ENCODE results near the gene TRIM4. TPM values are rescaled to one million over a fixed set of nuclear protein-coding genes. Genes with fewer than 3 reads are reported as not detected.

TRIM4 gene
- total and polyA plus RNA-seq, 2 donors (not counting 3 experiments of a cell fraction or from before 2014, with no cell fraction given), result 13.0 to 22.1 TPM

DNA sequence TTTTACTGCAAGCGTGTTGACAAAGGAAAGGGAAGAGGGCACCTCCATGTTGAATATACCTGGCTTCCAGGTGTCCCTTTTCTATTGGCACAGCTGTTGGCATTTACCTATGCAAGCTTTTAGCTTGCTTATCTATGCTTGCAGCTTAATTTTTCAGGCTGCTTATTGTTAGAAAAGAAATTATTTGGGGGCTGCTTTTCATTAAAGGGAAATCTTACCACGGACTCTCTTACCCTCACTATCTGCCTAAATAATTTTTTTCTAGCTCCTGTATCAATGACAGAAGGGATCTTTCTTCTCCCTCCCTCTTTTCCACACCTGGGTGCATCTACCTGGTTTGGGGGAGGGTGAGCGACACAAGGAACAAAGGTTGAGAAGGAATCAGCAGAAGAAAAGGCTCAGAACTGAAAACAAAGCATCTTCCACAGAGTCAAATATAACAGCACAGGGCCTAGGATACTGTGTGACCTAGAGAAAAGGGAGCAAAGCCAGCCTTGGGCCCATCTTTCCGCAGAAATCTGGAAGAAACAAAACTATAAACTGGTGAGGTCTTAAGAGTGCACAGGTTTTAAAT lies 25.3 kb upstream of the TRIM4 start:
- ChIA-PET CTCF (interaction anchor here (1.0 to 1.5 kb wide), 4 partner anchors 15 to 49 kb away, joined by 3 to 7 read pairs (median 6); partner anchors contain the start of gene GJC3), POLR2A (interaction anchor here (1.1 kb wide), 1 partner anchor 52 kb away, joined by 4 read pairs; no protein-coding TSS in a partner anchor)
- Histone ChIP-seq H3K27me3 (ENCODE audit: control insufficient read depth in 2 of 2, insufficient read depth in 2 of 2, low read length in 2 of 2) (peaks cover 6 to 7% of the 10 kb centered on the region in 2 experiments), H3K9ac (replicated peaks; ENCODE audit: extremely low read depth, insufficient read depth, low read length) (no peak overlapping the region), H3K9me3 (replicated peaks; ENCODE audit: control insufficient read depth, insufficient read depth, low read length) (no peaks in the 10 kb centered on the region), H3K4me2 (ENCODE audit: insufficient read depth, low read length) (no peak overlapping the region), H3K79me2 (ENCODE audit: control insufficient read depth, insufficient read depth, low read length) (no peaks in the 10 kb centered on the region), H3K4me1 (ENCODE audit: control insufficient read depth, extremely low read depth, insufficient read depth, low read length) (no peaks in the 10 kb centered on the region), H3K36me3 (ENCODE audit: control insufficient read depth in 2 of 2, extremely low read depth in 1 of 2, insufficient read depth in 2 of 2, low read length in 2 of 2) (no peaks in the 10 kb centered on the region), H3K9me1 (replicated peaks; ENCODE audit: control insufficient read depth, extremely low read depth, insufficient read depth, low read length) (no peaks in the 10 kb centered on the region), H3K27ac (ENCODE audit: insufficient read depth, low read depth, low read length) (no peak overlapping the region), H3K4me3 (replicated peaks in 1 of 3; ENCODE audit: insufficient read depth in 1 of 3, low read depth in 1 of 3, low read length in 3 of 3) (no peak overlapping the region), H4K20me1 (replicated peaks; ENCODE audit: control insufficient read depth, extremely low read depth, insufficient read depth, low read length) (no peaks in the 10 kb centered on the region), H2AFZ (ENCODE audit: low read depth, low read length) (no peak overlapping the region)
- dilution Hi-C loops (cut with MboI; ENCODE audit: extremely low pct_ligation_motif_present, low sequenced_read_pairs) (no loop called here), intact Hi-C loops (cut with micrococcal nuclease) (no loop called here)
- TF ChIP-seq EZH2 (IDR thresholded peaks at IDR 0.05; ENCODE audit: borderline replicate concordance, low read depth, low read length, severe bottlenecking) (no peak), JUN (IDR thresholded peaks at IDR 0.05; ENCODE audit: borderline replicate concordance, insufficient read depth, insufficient read length, low read depth) (no peak)
- DNase-seq (ENCODE audit: low read depth, low spot score) (no peak), FAIRE-seq (no peak)
- no TSS peak for BruUV-seq (replicated peaks)

DNA sequence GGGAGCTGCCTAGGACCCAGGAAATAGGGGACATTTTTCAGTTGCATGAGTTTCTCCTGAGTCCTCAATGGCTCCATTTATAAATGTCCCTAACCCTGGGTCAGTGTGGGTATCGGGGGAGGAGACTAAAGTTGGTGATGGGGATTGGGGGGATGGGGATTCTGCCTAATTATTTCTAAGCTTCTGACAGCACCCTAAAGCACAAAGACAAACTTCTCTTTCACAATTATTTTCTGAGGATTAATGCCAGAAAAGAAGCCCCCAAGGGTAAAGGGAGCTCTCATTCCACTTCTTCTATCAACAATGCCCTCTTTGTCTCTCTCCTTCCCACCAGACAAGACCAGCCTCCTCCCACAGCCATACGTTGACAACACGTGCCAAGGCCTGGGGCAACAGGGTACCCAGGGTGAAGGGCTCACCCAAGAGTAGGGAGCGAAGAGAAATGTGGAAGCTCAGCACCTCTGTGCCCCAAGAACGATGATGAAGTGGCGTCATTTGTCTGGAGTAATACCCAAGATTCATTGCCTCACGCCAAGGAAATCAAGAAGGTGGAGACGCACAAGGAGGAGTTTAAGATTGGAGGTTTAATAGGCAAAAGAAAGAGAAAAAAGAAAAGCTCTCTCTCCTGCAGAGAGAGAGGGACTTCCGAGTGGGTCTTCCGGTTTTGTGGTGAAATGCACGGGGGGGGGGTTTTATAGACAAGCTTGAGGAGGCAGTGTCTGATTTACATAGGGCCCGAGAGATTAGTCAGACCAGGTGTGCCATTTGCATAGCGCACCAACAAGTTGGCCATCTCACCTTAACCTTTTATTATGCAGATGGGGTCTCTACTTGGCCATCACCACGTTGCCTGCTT lies 24.5 kb upstream of the TRIM4 start:
- TF ChIP-seq GATA2 (IDR thresholded peaks at IDR 0.05; ENCODE audit: insufficient read depth, insufficient read length, low read depth, low read length), result no peak
- TF ChIP-seq EZH2 (IDR thresholded peaks at IDR 0.05; ENCODE audit: borderline replicate concordance, low read depth, low read length, severe bottlenecking), result no peak
- TF ChIP-seq POLR2A (IDR thresholded peaks at IDR 0.05; ENCODE audit: low read depth, low read length), result no peak
- no peak for TF ChIP-seq MAX (IDR thresholded peaks at IDR 0.05; ENCODE audit: insufficient read depth, insufficient read length)
- TF ChIP-seq FOS (IDR thresholded peaks at IDR 0.05; ENCODE audit: borderline replicate concordance, insufficient read depth, low read length), result no peak
- no peak for TF ChIP-seq POLR2AphosphoS5 (IDR thresholded peaks at IDR 0.05; ENCODE audit: insufficient read depth, low read depth, low read length)
- no peak for TF ChIP-seq MYC (IDR thresholded peaks at IDR 0.05; ENCODE audit: low read depth, low read length)
- TF ChIP-seq JUN (IDR thresholded peaks at IDR 0.05; ENCODE audit: borderline replicate concordance, insufficient read depth, insufficient read length, low read depth), result no peak
- Histone ChIP-seq H3K27ac (ENCODE audit: insufficient read depth, low read depth, low read length) (no peak overlapping the region), H3K9me1 (replicated peaks; ENCODE audit: control insufficient read depth, extremely low read depth, insufficient read depth, low read length) (no peaks in the 10 kb centered on the region), H3K9ac (replicated peaks; ENCODE audit: extremely low read depth, insufficient read depth, low read length) (no peak overlapping the region), H3K36me3 (ENCODE audit: control insufficient read depth in 2 of 2, extremely low read depth in 1 of 2, insufficient read depth in 2 of 2, low read length in 2 of 2) (no peaks in the 10 kb centered on the region), H3K4me3 (replicated peaks in 1 of 3; ENCODE audit: insufficient read depth in 1 of 3, low read depth in 1 of 3, low read length in 3 of 3) (no peak overlapping the region), H4K20me1 (replicated peaks; ENCODE audit: control insufficient read depth, extremely low read depth, insufficient read depth, low read length) (no peaks in the 10 kb centered on the region), H2AFZ (ENCODE audit: low read depth, low read length) (no peak overlapping the region), H3K79me2 (ENCODE audit: control insufficient read depth, insufficient read depth, low read length) (no peaks in the 10 kb centered on the region), H3K27me3 (ENCODE audit: control insufficient read depth in 2 of 2, insufficient read depth in 2 of 2, low read length in 2 of 2) (peaks cover 6 to 7% of the 10 kb centered on the region in 2 experiments), H3K4me2 (ENCODE audit: insufficient read depth, low read length) (no peak overlapping the region), H3K9me3 (replicated peaks; ENCODE audit: control insufficient read depth, insufficient read depth, low read length) (no peaks in the 10 kb centered on the region), H3K4me1 (ENCODE audit: control insufficient read depth, extremely low read depth, insufficient read depth, low read length) (no peaks in the 10 kb centered on the region)
- DNase-seq (ENCODE audit: low read depth, low spot score) (no peak), FAIRE-seq (no peak)
- dilution Hi-C loops (cut with MboI; ENCODE audit: extremely low pct_ligation_motif_present, low sequenced_read_pairs), result no loop called here
- intact Hi-C loops (cut with micrococcal nuclease), result no loop called here
- no TSS peak for BruUV-seq (replicated peaks)
- POLR2A ChIA-PET, result interaction anchor here (1.1 kb wide), 1 partner anchor 52 kb away, joined by 4 read pairs; no protein-coding TSS in a partner anchor
- CTCF ChIA-PET, result interaction anchor here (0.6 to 1.5 kb wide), 5 partner anchors 15 to 107 kb away, joined by 3 to 7 read pairs (median 5); partner anchors contain the start of gene GJC3
